Measurements from ENCODE around the gene UBASH3A.
A peak's percentile ranks its signal among the peaks of the same experiment; 100 is the strongest.

Gene UBASH3A

DNA sequence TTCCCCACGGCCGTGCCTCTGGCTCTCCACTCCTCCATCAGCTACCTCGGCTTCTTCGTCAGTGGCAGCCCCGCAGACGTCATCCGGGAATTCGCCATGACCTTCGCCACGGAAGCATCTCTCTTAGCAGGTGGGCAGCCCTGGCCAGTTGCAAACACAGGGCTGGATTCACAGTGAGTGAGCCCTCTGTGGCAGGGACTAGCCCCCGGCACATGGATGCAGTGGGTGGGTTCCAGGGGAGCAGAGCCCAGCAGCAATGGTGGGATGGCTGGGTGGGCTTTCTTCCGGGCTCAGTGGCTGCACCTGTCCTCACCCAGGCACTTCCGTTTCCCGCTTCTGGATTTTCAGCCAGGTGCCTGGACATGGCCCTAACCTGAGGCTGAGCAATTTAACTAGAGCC is 9.4 kb downstream of the UBASH3A start:
- no peak for DNase-seq

GRCh38 chr21:42413500-42413899 is 9.8 kb downstream of the UBASH3A start:
- DNase-seq, result no peak

- no peak for DNase-seq
Observed at GRCh38 chr21:42414066-42414465, 10.4 kb downstream of the UBASH3A start.

DNA sequence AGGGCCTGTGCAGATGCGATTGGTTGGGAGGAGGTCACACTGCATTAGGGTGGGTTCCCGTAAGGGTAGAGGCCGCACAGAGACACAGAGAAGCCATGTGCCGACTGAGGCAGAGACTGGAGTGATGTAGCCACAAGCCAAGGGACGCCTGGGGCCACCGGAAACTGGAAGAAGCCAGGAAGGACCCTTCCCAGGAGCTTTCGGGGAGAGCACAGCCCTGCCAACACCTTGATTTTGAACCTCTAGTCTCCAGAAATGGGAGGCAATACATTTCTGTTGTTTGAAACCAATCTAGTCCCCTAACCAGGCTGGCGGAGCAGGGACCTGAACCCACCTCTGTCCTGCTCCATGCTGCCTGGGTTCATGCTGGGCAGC is 10.8 kb downstream of the UBASH3A start:
- no peak for DNase-seq

- DNase-seq, result peak; percentile 80
Observed at GRCh38 chr21:42414928-42415769, 11.4 kb downstream of the UBASH3A start.

GRCh38 chr21:42417533-42417932 is 13.8 kb downstream of the UBASH3A start:
- DNase-seq, result no peak

DNA sequence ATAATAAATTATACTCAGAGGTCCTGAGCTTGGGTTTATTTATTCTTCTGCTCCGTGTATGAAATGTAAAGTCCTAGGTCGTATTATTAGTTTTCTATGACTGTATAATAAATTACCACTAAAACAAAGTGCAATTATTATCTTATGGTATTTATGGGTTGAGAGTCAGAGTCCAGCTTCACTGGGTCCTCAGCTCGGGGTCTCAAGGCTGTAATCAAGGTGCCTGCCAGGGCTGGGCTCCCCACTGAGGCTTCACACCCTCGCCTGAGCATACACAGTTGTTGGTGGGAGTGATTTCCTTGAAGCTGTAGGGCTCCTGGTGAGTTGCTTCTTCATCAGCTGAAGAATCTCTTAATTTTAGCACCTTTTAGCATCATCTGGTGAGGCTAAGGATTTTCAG is 15.2 kb downstream of the UBASH3A start:
- DNase-seq, result no peak

DNA sequence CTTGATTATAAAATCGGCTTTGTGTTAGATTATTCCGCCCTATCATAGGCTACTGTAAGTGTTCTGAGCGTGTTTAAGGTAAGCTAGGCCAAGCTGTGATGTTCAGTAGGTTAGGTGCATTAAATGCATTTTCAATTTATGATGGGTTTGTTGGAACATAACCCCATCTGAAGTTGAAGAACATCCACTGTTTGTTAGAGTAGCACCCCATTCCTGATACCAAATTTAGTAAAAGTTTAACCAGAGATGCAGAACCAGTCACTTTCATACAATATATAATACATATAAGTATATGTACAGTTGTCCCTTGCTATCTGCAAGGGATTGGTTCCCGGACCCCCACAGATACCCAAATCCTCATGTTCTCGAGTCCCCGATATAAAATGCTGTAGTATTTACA is 16.1 kb downstream of the UBASH3A start:
- DNase-seq, result no peak

DNA sequence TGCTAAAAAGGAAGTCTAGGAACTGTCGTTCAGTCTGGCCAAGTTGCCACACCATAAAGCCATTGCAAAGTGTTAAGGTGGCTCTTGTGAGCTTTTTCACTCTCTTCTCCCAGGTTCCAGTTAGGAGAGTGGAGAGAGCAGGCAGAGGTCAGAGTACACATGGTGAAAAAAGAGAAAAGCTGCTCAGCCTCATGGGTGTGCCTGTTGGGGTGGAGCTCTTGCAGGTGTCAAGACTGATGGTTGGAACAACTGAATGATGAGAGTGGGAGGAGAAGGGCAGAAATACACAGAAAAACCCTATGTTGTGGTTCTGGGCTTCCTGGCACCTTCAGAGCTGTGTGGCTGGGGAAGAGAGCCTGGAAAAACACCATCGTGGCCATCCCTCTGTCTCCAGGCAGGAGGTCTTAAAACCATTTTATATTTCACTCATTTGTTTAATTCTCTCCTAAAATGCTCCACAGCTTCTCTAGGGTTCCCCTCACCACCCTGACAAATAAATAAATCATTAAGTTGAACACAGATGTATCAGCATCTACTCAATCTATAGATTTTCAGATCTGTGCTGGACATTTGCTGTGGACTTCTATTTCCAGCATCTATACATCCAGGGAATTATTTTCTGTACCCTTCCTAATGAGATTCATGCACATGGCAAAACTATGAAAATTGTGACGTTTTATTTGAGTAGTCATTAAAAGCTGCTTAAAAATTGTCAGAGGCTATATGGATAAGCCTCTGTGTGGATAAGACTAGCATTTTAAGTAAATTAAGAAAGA is 17.5 kb downstream of the UBASH3A start:
- DNase-seq, result no peak

DNA sequence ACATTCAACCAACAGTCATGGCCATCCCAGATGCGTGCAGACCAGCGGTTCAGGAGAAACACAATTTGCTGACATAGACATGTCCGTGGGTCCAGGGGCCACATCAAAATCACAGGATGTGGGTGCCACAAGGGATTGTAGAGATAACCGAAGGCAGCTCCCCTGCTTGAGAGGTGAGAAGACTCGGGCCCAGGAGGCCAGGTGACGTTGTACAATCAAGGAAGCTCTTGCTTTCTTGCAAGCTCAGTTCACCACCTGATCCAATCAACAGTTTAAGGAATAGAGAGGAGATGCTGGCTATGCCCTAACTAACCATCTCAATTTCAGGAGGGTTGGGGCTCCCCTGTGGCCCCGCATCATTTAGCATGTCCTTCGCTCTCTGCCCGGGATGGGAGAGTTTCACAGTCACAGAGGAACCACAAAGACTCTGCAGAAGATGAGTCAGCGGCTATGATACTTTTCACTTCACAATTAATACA is 19.5 kb downstream of the UBASH3A start:
- DNase-seq, result no peak

DNA sequence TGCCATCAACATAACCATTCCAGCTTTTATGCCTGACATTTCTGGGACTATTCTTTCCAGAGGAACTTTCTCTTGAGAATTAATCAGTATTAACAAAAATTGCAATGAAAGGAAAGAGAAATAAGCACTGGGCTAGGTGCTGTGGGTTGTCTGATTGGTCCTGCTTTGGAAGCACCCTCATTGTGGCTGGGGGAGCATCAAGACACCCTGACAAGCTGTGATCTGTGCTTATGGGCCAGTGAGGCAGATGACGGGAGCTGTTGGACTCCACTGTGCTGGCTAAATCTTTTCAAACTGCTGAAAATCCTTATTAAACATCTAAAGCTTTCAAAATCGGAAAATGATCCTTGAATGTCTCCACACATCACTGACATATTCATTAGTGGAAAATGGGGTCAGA is 20.0 kb downstream of the UBASH3A start:
- DNase-seq, result no peak

DNA sequence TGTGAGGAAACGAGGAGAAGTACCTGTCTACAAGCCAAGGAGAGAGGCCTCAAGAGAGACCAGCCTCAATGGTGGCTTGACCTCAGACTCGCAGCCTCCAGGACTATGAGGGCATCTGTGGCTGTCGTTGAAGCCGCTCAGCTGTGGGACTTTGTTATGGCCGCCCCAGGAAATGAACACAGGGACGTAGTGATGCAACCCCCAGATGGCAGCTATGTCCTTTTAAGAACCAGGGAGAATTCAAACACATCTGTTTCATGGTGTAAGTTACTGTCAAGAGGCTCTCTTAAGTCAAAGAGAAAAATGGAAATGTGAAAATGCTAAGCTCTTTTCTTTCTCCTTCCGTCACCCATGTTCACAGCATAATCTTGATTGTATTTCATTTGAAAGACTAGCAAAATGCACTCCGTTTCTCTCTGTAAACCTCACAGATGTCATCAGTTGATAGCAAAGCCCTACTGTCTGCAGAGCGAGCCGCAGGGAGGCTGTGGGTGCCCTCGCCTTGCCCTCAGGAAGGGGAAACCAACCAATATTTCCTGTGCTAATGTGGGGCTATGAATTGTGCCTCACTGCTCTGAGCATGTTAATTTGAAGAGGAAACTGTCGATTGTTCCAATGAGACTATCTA is 21.3 kb downstream of the UBASH3A start:
- DNase-seq, result peak; percentile 44

- DNase-seq, result no peak
Observed at GRCh38 chr21:42425591-42425990, 21.9 kb downstream of the UBASH3A start.

DNA sequence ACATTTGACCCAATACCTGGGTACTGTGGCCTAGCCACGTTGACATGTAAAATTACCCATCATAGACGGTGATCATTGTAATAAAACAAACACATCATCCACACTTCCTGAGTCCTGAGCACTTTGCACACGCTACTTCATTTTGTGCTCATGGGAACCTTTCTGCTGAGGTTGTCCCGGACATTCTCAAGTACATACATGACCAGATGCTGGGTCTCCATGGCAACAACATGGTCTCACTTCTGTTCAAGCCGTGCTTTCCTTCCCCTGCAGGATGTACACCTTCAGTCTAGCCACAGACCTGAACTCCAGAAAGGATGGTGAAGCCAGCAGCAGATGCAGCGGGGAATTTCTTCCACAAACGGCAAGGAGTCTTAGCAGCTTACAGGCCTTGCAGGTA is 22.7 kb downstream of the UBASH3A start:
- no peak for DNase-seq

DNA sequence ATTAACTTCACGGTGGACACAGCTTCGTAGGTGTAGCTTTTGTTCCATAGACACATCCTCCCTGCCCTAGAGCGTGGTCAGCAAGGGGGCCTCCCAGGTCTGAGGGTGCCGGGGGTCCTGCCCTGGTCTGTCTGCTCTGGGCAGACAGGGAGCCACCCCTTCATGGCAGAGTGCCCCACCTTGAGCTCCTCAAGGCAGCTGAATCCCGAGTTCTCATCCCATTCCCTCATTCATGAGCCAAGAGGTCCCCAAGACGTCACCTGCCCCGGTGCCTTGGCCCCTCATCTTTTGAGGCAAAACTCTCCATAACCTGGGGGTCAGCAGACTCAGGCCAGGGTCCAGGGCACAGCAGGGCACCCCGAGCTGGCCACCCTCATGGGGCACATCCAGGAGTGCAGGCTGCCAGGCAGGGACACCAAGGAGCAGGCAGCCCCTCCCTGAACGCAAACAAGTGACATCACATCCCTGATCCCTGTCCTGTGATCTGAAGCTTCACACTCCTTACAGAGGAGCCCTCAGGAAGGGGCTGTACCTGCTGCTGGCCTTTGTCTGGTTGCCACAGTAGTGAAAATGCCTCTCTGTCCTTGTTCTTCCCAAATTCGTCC is 23.3 kb downstream of the UBASH3A start:
- DNase-seq, result no peak

DNA sequence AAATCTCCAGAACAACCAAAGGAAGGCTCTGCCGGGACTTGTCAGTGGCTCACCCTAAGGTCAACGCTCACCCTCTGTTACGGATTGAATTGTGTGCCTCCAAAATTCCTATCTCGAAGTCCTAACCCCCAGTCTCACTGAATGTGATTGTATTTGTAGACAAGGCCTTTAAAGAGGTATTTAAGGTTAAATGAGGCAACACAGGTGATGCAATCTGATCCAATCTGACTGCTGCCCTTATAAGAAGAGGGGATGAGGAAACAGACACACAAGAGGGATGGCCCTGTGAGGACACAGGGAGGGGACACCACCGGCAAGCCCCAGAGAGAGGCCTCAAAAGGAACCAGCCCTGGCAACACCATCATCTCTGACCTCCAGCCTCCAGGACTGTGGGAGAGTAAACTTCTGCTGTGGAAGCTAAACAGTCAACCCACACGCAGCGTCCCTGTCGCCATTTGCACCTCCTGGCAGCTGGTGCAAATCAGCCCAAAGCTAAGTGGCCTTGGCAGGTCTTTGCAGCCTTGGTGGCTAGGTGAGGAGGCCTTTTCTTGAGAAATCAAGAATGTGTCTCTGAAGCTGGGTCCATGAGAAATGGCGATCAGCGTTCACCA is 24.2 kb downstream of the UBASH3A start:
- no peak for DNase-seq

DNA sequence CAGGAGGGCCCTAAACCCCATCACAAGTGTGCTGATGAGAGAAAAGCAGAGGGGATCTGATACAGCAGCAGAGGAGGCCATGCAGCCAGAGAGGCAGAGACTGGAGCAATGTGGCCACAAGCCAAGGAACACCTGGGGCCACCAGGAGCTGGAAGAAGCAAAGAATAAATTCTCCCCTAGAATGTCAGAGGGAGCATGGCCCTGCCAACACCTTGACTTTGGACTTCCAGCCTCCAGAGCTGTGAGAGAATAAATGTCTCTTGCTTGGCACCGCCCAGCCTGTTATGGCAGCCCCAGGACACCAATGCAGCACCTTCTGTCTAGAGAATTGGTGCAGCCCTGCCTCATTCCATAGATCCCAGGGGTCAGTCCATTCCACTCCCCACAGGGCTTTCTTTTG is 25.3 kb downstream of the UBASH3A start:
- DNase-seq, result no peak

- DNase-seq, result no peak
Observed at GRCh38 chr21:42429856-42430255, 26.2 kb downstream of the UBASH3A start.

DNA sequence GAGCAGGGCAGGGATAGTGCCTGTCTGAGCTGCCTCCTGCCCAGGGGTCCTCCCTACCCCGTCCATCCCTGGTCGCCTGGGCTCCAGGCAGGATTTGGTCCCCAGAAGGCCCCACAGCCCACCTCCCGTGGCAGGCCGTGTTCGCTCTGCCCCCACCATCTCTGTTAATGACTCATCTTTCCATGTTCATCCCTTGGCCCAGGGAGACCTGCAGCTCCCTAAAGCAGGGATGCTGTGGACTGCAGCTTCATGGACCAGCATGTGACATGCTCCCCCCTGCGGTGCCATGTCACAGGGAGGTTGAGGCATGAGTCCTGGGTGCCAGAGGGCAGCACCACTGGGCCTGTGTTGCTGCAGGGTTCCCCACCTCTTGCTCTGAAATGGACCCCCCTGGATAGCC is 26.8 kb downstream of the UBASH3A start:
- no peak for DNase-seq

- DNase-seq, result no peak
Observed at GRCh38 chr21:42431196-42431595, 27.5 kb downstream of the UBASH3A start.

GRCh38 chr21:42432695-42433094 is 29.0 kb downstream of the UBASH3A start:
- no peak for DNase-seq

- DNase-seq, result no peak
Observed at GRCh38 chr21:42433946-42434551, 30.3 kb downstream of the UBASH3A start.
